DND-41 (cell line): Measurements from ENCODE around the gene KRTAP5-1.

ENCODE experiments used
- CTCF ChIP-seq: IDR thresholded peaks from 2 replicates; pipeline ENCODE4 v1.5.1; 2012; ENCODE audit warnings: borderline replicate concordance, low read length, moderate library complexity, mild to moderate bottlenecking; ENCODE audit not compliant: poor library complexity, severe bottlenecking; ENCODE audit errors: extremely low read depth
- EZH2 ChIP-seq: IDR thresholded peaks from 3 replicates; pipeline ENCODE4 v1.6.1; 2012; ENCODE audit warnings: borderline replicate concordance, low read depth, mild to moderate bottlenecking, moderate library complexity, low read length, inconsistent platforms; ENCODE audit not compliant: severe bottlenecking

GRCh38 chr11:1604711-1605110, 19.6 kb upstream of the KRTAP5-1 start:
- TF ChIP-seq CTCF (no peak), EZH2 (no peak)
